ENCODE results near the gene ZNF502.

ZNF502 gene

GRCh38 chr3:44685128-44685800, 27.2 kb upstream of the ZNF502 start:
- TF ChIP-seq, protein P1, sequence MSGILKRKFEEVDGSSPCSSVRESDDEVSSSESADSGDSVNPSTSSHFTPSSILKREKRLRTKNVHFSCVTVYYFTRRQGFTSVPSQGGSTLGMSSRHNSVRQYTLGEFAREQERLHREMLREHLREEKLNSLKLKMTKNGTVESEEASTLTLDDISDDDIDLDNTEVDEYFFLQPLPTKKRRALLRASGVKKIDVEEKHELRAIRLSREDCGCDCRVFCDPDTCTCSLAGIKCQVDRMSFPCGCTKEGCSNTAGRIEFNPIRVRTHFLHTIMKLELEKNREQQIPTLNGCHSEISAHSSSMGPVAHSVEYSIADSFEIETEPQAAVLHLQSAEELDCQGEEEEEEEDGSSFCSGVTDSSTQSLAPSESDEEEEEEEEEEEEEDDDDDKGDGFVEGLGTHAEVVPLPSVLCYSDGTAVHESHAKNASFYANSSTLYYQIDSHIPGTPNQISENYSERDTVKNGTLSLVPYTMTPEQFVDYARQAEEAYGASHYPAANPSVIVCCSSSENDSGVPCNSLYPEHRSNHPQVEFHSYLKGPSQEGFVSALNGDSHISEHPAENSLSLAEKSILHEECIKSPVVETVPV (CRISPR knock-in tag; IDR thresholded peaks at IDR 0.05) = no peak
- ATAC-seq = peak; percentile 98

- TF ChIP-seq CSDC2 (CRISPR knock-in tag; IDR thresholded peaks at IDR 0.05) (no peak), SNAI2 (CRISPR knock-in tag; IDR thresholded peaks at IDR 0.05) (no peak), ZNF8 (CRISPR knock-in tag; IDR thresholded peaks at IDR 0.05) (no peak), ZFP3 (CRISPR knock-in tag; IDR thresholded peaks at IDR 0.05) (no peak)
- TF ChIP-seq, protein P1 (CRISPR knock-in tag; IDR thresholded peaks at IDR 0.05) = no peak
- ATAC-seq = no peak
Measured at GRCh38 chr3:44687898-44688297, 24.6 kb upstream of the ZNF502 start.

GRCh38 chr3:44721231-44722102, 9.0 kb downstream of the ZNF502 start:
- TF ChIP-seq, protein P1 (CRISPR knock-in tag; IDR thresholded peaks at IDR 0.05) = no peak
- TF ChIP-seq ZFP30 (CRISPR knock-in tag; IDR thresholded peaks at IDR 0.05) (no peak), ESRRG (CRISPR knock-in tag; IDR thresholded peaks at IDR 0.05) (no peak), PPARA (CRISPR knock-in tag; IDR thresholded peaks at IDR 0.05; ENCODE audit: borderline replicate concordance) (no peak), ZC3H10 (CRISPR knock-in tag; IDR thresholded peaks at IDR 0.05) (no peak), CSDC2 (CRISPR knock-in tag; IDR thresholded peaks at IDR 0.05) (no peak), TCF4 (CRISPR knock-in tag; IDR thresholded peaks at IDR 0.05; ENCODE audit: borderline replicate concordance) (no peak)
- ATAC-seq = no peak

DNA sequence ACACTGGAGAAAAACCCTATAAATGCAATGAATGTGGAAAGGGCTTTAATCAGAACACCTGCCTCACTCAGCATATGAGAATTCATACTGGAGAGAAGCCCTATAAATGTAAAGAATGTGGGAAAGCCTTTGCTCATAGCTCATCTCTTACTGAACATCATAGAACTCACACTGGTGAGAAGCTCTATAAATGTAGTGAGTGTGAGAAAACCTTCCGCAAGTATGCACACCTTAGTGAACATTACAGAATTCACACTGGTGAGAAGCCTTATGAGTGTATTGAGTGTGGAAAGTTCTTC, 9.6 kb downstream of the ZNF502 start:
- TF ChIP-seq PPARA (CRISPR knock-in tag; IDR thresholded peaks at IDR 0.05; ENCODE audit: borderline replicate concordance) (no peak), RARB (CRISPR knock-in tag; IDR thresholded peaks at IDR 0.05) (no peak), ZNF8 (CRISPR knock-in tag; IDR thresholded peaks at IDR 0.05) (no peak), ZFP30 (CRISPR knock-in tag; IDR thresholded peaks at IDR 0.05) (no peak), POU6F1 (CRISPR knock-in tag; IDR thresholded peaks at IDR 0.05; ENCODE audit: borderline replicate concordance, low read depth) (no peak), GLIS3 (CRISPR knock-in tag; IDR thresholded peaks at IDR 0.05) (no peak), OSR1 (CRISPR knock-in tag; IDR thresholded peaks at IDR 0.05) (no peak), ZNF70 (CRISPR knock-in tag; IDR thresholded peaks at IDR 0.05) (no peak), ISL1 (CRISPR knock-in tag; IDR thresholded peaks at IDR 0.05) (no peak), ZFP3 (CRISPR knock-in tag; IDR thresholded peaks at IDR 0.05) (no peak), BACH2 (CRISPR knock-in tag; IDR thresholded peaks at IDR 0.05; ENCODE audit: borderline replicate concordance) (no peak), CSDC2 (CRISPR knock-in tag; IDR thresholded peaks at IDR 0.05) (no peak), PATZ1 (CRISPR knock-in tag; IDR thresholded peaks at IDR 0.05; ENCODE audit: borderline replicate concordance) (no peak), TCF4 (CRISPR knock-in tag; IDR thresholded peaks at IDR 0.05; ENCODE audit: borderline replicate concordance) (no peak), ESRRG (CRISPR knock-in tag; IDR thresholded peaks at IDR 0.05) (no peak), ZNF565 (CRISPR knock-in tag; conservative IDR thresholded peaks at IDR 0.05; ENCODE audit: low read depth) (no peak), TOX (CRISPR knock-in tag; IDR thresholded peaks at IDR 0.05; ENCODE audit: borderline replicate concordance) (no peak), ARNTL (CRISPR knock-in tag; IDR thresholded peaks at IDR 0.05; ENCODE audit: borderline replicate concordance, low read depth) (no peak), ZC3H10 (CRISPR knock-in tag; IDR thresholded peaks at IDR 0.05) (no peak)
- TF ChIP-seq, protein P2, sequence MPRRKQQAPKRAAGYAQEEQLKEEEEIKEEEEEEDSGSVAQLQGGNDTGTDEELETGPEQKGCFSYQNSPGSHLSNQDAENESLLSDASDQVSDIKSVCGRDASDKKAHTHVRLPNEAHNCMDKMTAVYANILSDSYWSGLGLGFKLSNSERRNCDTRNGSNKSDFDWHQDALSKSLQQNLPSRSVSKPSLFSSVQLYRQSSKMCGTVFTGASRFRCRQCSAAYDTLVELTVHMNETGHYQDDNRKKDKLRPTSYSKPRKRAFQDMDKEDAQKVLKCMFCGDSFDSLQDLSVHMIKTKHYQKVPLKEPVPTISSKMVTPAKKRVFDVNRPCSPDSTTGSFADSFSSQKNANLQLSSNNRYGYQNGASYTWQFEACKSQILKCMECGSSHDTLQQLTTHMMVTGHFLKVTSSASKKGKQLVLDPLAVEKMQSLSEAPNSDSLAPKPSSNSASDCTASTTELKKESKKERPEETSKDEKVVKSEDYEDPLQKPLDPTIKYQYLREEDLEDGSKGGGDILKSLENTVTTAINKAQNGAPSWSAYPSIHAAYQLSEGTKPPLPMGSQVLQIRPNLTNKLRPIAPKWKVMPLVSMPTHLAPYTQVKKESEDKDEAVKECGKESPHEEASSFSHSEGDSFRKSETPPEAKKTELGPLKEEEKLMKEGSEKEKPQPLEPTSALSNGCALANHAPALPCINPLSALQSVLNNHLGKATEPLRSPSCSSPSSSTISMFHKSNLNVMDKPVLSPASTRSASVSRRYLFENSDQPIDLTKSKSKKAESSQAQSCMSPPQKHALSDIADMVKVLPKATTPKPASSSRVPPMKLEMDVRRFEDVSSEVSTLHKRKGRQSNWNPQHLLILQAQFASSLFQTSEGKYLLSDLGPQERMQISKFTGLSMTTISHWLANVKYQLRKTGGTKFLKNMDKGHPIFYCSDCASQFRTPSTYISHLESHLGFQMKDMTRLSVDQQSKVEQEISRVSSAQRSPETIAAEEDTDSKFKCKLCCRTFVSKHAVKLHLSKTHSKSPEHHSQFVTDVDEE (CRISPR knock-in tag; IDR thresholded peaks at IDR 0.05) = no peak
- no peak for ATAC-seq

All from SK-N-SH treated with all-trans-retinoic acid at 6 μM for 48 hours (cell line).